Peyer's patch (tissue), 4 donors: ENCODE data around the gene NLGN1.

ENCODE experiments used
- POLR2A ChIP-seq, 2 donors: fragments of 450-650 bp; IDR thresholded peaks; one replicate each; pipeline ENCODE4 v1.5.1; 2017; ENCODE audit warnings: antibody characterized with exemption in 2 of 2, mild to moderate bottlenecking in 2 of 2, moderate library complexity in 2 of 2
- TF ChIP-seq, protein P1 (sequence below), 6 experiments: fragments of 450-650 bp in 4 of 6; fragments of 200-600 bp in 2 of 6; sonication (generic) in 1 of 6; IDR thresholded peaks; one replicate each; pipeline ENCODE4 v1.5.1; 2017 to 2019; ENCODE audit warnings: antibody characterized with exemption in 6 of 6, mild to moderate bottlenecking in 3 of 6, moderate library complexity in 1 of 6

DNA sequence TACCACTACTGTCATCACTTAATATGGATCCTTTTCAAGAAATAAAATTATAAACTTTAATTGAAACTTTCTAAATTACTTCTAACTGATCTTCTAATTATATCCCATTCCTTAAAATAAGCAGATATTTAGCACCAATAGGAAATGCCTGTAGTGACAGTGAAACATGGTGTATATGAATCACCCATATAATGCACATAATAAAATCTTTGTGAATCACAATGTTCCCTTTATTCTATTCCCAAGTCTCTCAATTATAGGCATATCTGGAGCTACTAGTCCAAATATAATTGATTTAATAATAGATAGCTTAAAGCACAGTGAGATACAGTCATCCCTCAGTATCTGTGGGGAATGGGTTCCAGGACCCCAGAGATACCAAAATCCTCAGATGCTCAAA, 490.3 kb downstream of the NLGN1 start:
- TF ChIP-seq, protein P1, sequence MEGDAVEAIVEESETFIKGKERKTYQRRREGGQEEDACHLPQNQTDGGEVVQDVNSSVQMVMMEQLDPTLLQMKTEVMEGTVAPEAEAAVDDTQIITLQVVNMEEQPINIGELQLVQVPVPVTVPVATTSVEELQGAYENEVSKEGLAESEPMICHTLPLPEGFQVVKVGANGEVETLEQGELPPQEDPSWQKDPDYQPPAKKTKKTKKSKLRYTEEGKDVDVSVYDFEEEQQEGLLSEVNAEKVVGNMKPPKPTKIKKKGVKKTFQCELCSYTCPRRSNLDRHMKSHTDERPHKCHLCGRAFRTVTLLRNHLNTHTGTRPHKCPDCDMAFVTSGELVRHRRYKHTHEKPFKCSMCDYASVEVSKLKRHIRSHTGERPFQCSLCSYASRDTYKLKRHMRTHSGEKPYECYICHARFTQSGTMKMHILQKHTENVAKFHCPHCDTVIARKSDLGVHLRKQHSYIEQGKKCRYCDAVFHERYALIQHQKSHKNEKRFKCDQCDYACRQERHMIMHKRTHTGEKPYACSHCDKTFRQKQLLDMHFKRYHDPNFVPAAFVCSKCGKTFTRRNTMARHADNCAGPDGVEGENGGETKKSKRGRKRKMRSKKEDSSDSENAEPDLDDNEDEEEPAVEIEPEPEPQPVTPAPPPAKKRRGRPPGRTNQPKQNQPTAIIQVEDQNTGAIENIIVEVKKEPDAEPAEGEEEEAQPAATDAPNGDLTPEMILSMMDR (IDR thresholded peaks at IDR 0.05), result no peak
- TF ChIP-seq POLR2A (IDR thresholded peaks at IDR 0.05), result no peak
